Activated B cell treated with CpG ODN at 0.5 μM for 24 hours (primary cell): Measurements from ENCODE around the gene SLC25A42. TPM values are rescaled to one million over a fixed set of nuclear protein-coding genes. Genes with fewer than 3 reads are reported as not detected.

Source experiments
- ATAC-seq: fragments of 200-7000 bp; cut with Tn5 transposase; one replicate; pipeline ENCODE4 v1.10.0; 2021; ENCODE audit warnings: low read depth, mild to moderate bottlenecking, moderate library complexity
- CTCF ChIA-PET: fragments of 350-600 bp; sonication (Branson Sonifier 250); formaldehyde crosslinking; loops from one replicate; lab custom pipeline; 2021; ENCODE audit warnings: antibody characterized with exemption; lab: Charles Lee
- POLR2A ChIA-PET: fragments of 350-600 bp; sonication (Branson Sonifier 250); formaldehyde crosslinking; loops from one replicate; lab custom pipeline; 2021; ENCODE audit warnings: antibody characterized with exemption; lab: Charles Lee
- DNase-seq: peaks from one replicate; pipeline ENCODE4 v3.0.0; 2022
- H3K27ac Mint-ChIP-seq: one replicate; pipeline ENCODE4 v1.8.0; 2020; ENCODE audit warnings: mixed read lengths
- H3K27me3 Mint-ChIP-seq: one replicate; pipeline ENCODE4 v1.8.0; 2021; ENCODE audit warnings: mixed read lengths
- H3K36me3 Mint-ChIP-seq: one replicate; pipeline ENCODE4 v1.8.0; 2021; ENCODE audit warnings: low read depth, mixed read lengths
- H3K4me1 Mint-ChIP-seq: one replicate; pipeline ENCODE4 v1.8.0; 2021; ENCODE audit warnings: mixed read lengths
- H3K4me3 Mint-ChIP-seq: one replicate; pipeline ENCODE4 v1.8.0; 2020; ENCODE audit warnings: mild to moderate bottlenecking, mixed read lengths
- H3K9me3 Mint-ChIP-seq: one replicate; pipeline ENCODE4 v1.8.0; 2020; ENCODE audit warnings: mixed read lengths
- CTCF ChIP-seq: fragments of 200-600 bp; IDR thresholded peaks from one replicate; pipeline ENCODE4 v1.8.0; 2022; ENCODE audit warnings: antibody characterized with exemption, mild to moderate bottlenecking
- intact Hi-C: fragments of 100-400 bp; cut with micrococcal nuclease; formaldehyde crosslinking; loops from one replicate; pipeline ENCODE4 v1.15.1; 2024
- total RNA-seq: library from RNA; stranded (reverse); gene quantifications from 2 replicates; pipeline ENCODE4 v1.2.3, GENCODE V29; 2022

The SLC25A42 gene
- total RNA-seq, 1 donor from 2014 or later: 17.5 TPM

GRCh38 chr19:19032420-19033175, 31.2 kb upstream of the SLC25A42 start:
- H3K4me3 Mint-ChIP-seq: peak overlapping the region; percentile 92
- peaks cover 32% of the 10 kb centered on the region for H3K36me3 Mint-ChIP-seq
- H3K27ac Mint-ChIP-seq: peak overlapping the region; percentile 88
- ChIA-PET CTCF (no interaction called here), POLR2A (interaction anchor here (0.5 to 0.7 kb wide), 2 partner anchors 10 to 37 kb away, joined by 4 read pairs; no protein-coding TSS in a partner anchor)
- ATAC-seq: peak; percentile 48
- TF ChIP-seq CTCF: no peak
- DNase-seq: peak; percentile 56
- no peaks in the 10 kb centered on the region for H3K9me3 Mint-ChIP-seq
- intact Hi-C loops: loop anchor here (1.0 to 5.0 kb wide), 5 partner anchors 31 to 395 kb away; partner anchors contain the start of genes COPE, DDX49, KLHL26 and MAU2
- peaks cover 31% of the 10 kb centered on the region for H3K4me1 Mint-ChIP-seq
- H3K27me3 Mint-ChIP-seq: no peaks in the 10 kb centered on the region

GRCh38 chr19:19033176-19033425, 30.7 kb upstream of the SLC25A42 start:
- Mint-ChIP-seq H3K27ac (peak overlapping the region; percentile 88), H3K27me3 (no peaks in the 10 kb centered on the region), H3K36me3 (peaks cover 27% of the 10 kb centered on the region), H3K4me1 (peaks cover 31% of the 10 kb centered on the region), H3K9me3 (no peaks in the 10 kb centered on the region), H3K4me3 (peak overlapping the region; percentile 92)
- intact Hi-C loops: loop anchor here (1.0 to 5.0 kb wide), 5 partner anchors 30 to 396 kb away; partner anchors contain the start of genes COPE, DDX49, KLHL26 and MAU2
- POLR2A ChIA-PET: interaction anchor here (0.5 kb wide), 1 partner anchor 37 kb away, joined by 4 read pairs; no protein-coding TSS in a partner anchor
- ATAC-seq (no peak), DNase-seq (no peak)
- CTCF ChIA-PET: no interaction called here
- TF ChIP-seq CTCF: no peak

DNA sequence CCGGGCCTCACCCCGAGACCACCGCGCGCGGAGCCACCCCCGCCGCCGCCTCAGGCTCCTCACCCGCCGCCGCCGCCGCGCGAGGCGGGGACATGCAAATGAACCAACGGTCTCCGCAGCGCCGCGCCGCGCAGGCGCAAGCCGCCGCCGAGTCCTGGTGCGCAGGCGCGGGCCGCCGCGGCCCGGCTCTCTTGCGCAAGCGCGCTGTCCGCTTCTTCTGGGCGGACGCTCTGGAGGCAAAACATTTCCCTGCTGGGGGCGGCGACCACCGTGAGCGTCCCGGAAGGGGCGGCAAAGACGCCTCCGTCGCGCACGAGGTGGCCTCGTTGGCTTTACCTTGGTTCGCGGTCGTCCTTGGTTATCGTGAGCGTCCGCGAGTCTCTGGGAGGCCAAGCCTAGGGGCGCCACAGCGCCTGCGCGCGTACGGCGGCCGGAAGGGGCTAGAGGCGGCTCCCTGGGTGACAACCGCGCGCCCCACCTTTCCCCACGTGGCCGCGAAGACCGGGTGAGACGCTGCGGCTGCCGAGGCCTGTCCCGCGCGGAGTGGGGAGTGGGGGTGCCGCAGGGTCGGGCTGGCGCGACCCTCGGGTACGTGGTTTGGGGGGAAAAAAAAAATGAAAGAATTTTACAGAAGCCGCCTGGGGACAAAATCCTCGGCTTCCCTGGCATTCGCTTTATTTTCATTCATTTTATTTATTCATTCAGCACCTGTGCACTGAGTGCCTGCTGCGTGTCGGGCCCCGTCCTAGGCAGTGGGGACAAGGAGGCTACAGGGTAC, 30.2 kb upstream of the SLC25A42 start, which contains the start of the genes ARMC6 and SUGP2:
Gene ARMC6 (plus strand): TSS at position 178 of the 778 bp plus-strand sequence. CDS start 607 bp downstream, outside the sequence.
Gene SUGP2 (minus strand): TSS at position 92 of the 778 bp plus-strand sequence. CDS start 2,446 bp downstream, outside the sequence.
- intact Hi-C loops: loop anchor here (1.0 to 5.0 kb wide), 5 partner anchors 30 to 396 kb away; partner anchors contain the start of genes COPE, DDX49, KLHL26 and MAU2
- H3K4me1 Mint-ChIP-seq: peaks cover 31% of the 10 kb centered on the region
- POLR2A ChIA-PET: no interaction called here
- TF ChIP-seq CTCF: no peak
- peak; percentile 76 for ATAC-seq
- H3K36me3 Mint-ChIP-seq: peaks cover 22% of the 10 kb centered on the region
- peak within 1 kb of the TSS; percentile 92 for H3K4me3 Mint-ChIP-seq
- peak; percentile 94 for DNase-seq
- peak within 1 kb of the TSS; percentile 91 for H3K27ac Mint-ChIP-seq
- CTCF ChIA-PET: no interaction called here
- H3K27me3 Mint-ChIP-seq: no peaks in the 10 kb centered on the region
- H3K9me3 Mint-ChIP-seq: no peaks in the 10 kb centered on the region

- DNase-seq (peak; percentile 42), ATAC-seq (peak; percentile 53)
- intact Hi-C loops: loop anchor here (5.0 kb wide), 1 partner anchor 397 kb away; the partner anchor contains the start of gene KLHL26
- H3K9me3 Mint-ChIP-seq: no peaks in the 10 kb centered on the region
- peak overlapping the region; percentile 91 for H3K27ac Mint-ChIP-seq
- no peak for TF ChIP-seq CTCF
- POLR2A ChIA-PET: no interaction called here
- CTCF ChIA-PET: no interaction called here
- peak overlapping the region; percentile 88 for H3K4me3 Mint-ChIP-seq
- H3K36me3 Mint-ChIP-seq: peaks cover 20% of the 10 kb centered on the region
- peaks cover 34% of the 10 kb centered on the region for H3K4me1 Mint-ChIP-seq
- H3K27me3 Mint-ChIP-seq: no peaks in the 10 kb centered on the region
Measured at GRCh38 chr19:19034204-19034624, 29.6 kb upstream of the SLC25A42 start.
